HG03342 (cell line): Measurements from ENCODE around the gene SHISA4.

ENCODE experiments used
- ATAC-seq: cut with Tn5 transposase; IDR thresholded peaks from one replicate; pipeline ENCODE4 v1.9.1; 2021; ENCODE audit warnings: mild to moderate bottlenecking, moderate library complexity; ENCODE audit not compliant: unreplicated experiment

The SHISA4 gene

GRCh38 chr1:201880928-201881571 lies 7.6 kb upstream of the SHISA4 start:
- no peak for ATAC-seq

DNA sequence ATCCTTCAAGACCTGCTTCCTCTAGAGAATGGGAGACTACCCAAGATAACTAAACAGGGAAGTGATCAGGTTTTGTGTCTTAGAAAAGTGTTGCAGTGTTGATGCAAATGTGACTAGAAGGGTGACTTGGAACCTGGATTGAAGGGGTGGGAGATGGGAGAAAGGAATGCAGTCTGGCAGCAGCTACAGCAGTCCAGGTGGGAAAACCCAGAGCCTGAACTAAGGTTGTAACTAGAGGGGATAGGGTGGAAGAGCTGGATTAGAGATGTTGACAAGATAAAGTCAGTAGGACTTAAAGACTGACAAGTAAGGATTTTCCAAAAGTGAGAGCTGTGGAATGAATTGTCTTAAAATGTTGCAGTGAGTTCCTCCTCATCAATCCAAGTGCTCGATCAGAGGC lies 7.1 kb upstream of the SHISA4 start:
- ATAC-seq, result no peak

DNA sequence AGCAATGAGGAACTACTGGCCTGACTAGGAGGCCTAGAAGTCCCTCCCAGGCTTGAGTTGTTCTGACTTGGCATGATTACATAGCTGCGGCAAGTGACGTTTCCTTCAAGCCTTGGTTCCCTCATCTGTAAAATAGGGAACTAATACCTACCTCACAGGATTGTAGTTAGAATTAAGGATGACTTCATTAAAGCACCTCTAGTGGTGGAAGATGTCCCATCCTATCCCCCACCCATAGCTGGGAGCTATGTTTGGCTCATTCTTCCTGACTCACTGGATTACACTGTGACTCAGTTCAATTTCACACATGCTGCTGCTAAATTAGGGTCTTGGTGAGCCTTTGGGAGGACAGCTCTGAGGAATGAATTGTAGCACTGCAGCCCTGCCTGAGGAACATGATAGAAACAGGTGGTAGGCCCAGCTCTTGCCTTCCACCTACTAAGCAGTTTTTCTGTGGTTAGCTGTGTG lies 6.0 kb upstream of the SHISA4 start:
- peak; percentile 62 for ATAC-seq

DNA sequence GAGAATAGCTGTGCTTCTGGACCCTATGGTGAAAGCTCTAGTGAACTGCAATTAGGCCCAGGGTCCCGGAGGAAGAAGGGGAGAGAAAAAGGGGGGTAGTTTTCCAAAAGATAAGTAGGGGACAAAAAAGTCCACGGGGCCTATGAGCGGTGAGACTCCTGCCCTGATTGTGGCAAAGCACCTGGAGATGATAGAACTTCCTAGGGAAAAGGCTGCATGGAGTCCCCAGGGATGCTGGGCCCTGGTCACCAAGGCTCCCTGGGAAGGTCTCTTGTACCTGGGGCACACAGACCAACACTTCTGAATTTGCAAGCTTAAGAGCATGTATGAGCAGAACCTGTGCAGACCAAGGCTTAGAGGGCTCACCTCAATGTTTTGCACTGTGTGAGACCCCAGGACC lies 5.4 kb upstream of the SHISA4 start:
- no peak for ATAC-seq

DNA sequence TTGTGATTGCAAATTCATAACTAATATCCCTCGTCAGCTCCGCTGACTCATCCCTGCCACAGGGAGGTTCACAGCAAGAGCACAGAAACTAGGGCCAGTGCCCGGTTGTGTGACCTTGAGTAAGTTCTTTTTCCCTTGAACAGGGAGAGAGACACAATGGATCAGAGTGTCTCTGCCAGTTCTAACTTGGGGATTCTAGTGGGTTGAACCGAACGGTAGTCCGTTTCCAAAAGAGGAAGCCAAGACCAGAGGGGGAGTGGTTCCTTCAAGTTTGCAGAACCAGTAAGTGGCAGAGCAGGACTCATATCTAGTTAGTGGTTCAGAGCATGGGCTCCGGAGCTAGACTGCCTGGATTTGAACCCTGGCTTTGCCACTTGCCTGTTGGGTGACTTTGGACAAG lies 4.9 kb upstream of the SHISA4 start:
- ATAC-seq, result no peak

DNA sequence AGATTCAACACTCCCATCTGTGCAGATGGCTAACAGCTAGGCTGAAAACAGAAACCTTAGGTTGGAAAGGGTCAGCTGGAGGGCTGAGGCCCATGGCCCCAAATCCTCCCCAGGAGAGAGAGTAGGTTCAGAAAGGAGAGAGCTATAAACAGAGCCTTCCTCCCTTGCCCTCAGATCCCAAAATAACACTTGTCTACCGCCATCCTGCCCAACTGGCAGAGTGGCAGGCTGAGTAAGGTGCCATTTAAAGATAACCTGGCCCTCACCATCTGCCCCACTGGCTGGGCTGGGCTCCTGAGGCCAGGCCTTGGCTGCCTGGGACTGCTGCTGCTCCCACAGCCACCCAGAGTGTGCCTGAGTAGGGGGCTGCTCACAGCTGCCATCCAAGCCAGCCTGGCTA lies 4.3 kb upstream of the SHISA4 start:
- no peak for ATAC-seq

DNA sequence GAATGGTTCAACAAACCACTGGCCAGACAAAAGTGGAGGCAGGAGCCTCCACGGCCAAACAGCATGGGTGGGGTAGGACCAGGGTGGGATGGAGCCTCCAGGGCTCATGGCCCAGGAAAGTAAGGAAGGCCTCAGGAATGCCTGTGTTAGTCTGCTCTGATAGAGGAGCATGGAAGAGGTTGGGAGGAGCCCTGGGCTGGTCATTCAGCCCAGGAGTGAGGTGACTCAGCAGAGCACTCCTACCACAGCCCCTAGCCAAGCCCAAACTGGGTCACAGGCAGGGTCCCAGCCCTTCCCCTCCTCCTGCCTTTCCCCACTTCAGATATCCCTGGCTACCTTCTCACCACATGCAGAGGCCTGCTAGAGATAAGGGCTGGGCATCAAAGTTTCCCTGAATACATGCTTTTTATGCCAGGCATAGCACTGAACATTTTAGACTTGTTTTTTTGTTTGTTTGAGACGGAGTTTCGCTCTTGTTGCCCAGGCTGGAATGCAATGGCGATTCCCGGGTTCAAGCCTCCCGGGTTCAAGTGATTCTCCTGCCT lies 3.1 kb upstream of the SHISA4 start:
- ATAC-seq, result no peak

DNA sequence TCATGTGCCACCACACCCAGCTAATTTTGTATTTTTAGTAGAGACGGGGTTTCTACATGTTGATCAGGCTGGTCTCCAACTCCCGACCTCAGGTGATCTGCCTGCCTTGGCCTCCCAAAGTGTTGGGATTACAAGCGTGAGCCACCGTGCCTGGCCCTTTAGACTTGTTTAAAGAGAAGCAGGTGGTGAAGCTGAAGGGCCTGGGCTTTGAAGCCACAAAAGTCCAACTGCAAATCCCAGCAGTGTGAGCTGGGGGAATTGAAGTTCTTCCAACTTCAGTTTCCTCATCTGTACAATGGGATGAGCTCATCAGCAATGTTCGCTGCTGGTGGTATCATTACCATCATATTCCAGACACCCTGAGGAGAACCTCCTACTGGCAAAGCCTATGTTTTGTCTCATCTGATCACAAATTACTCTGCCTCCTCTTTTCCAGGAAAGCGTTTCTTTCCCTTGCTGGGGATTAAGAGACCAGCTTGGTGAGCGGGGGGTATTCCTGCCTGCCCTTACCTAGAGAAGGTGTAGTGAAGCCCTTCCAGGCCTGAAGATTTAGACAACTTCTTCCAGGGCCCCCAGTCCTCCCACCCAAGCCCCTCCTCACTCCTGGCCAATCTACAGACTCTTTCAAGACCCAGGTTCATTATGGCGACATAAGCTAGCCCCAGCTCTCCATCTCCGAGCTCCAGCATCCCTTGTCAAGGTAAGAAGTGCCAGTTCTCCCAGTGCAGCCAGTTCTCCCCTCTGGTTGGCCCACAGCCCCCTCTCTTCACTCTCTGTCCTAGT lies 2.4 kb upstream of the SHISA4 start:
- no peak for ATAC-seq

DNA sequence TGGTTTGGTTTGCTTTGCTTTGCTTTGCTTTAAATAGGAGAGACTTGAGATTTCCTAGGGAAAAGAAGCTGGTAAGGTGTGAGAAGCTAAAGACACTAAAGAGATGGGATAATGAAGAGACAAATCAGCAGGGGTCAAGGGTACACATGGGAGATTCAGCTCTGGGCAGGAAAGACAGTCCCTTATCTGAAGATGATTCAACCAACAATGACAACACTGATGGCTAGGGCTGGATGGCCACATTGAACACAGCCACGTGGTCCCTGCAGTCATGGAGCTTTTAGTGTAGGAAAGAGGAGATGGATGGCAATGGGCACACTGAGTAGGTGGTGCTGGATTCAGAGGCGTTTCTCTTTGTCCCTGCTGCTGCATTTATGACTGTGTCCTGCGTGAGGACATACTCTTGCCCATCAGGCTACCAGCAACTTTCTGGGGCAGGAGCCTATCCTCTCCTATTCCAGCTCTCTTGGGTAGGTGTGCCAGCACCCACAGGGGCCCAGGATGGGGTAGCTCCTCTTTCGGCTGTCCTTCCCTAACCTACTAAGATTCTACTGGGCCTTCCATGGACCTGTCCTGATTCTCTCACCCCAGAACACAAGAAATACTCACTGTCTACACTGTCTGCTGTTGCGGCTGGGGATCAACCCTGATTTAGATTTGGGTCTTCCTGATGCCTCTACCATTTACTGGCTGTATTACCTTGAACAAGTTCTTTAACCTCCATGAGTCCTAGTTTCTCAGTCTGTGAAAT lies 1.4 kb upstream of the SHISA4 start:
- ATAC-seq, result no peak

- no peak for ATAC-seq
Observed at GRCh38 chr1:201889090-201889968, 631 bp downstream of the SHISA4 start.

DNA sequence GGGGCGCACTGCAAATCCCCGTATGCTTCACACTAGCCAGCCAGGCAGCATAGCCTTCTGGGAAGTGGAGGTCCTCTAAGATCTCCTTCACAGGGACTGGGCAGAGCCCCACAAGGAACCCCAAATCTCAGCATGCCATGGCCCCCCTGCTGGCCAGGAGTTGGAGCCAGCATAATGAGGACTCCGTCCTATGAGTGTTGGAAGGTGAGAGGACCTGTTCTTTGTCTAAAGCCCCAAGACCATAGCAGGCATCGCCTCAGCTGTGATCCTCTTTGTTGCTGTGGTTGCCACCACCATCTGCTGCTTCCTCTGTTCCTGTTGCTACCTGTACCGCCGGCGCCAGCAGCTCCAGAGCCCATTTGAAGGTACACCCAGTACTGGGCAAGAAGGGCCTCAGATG lies 1.5 kb downstream of the SHISA4 start:
- no peak for ATAC-seq

GRCh38 chr1:201890806-201891450 lies 2.2 kb downstream of the SHISA4 start:
- ATAC-seq, result no peak

DNA sequence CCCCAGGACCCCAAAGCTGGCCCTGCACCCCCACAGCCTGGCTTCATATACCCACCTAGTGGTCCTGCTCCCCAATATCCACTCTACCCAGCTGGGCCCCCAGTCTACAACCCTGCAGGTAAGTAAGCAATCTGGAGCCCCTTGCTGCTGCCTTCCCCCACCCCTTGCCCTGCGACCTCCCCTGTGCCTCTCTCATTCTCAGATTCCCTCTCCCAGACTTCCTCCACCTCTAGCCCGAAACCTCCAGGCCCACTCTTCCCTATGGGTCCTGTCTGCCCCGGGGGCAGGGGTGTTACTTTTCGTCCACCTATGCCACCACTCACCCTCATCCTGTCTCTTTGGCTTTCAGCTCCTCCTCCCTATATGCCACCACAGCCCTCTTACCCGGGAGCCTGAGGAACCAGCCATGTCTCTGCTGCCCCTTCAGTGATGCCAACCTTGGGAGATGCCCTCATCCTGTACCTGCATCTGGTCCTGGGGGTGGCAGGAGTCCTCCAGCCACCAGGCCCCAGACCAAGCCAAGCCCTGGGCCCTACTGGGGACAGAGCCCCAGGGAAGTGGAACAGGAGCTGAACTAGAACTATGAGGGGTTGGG lies 2.9 kb downstream of the SHISA4 start:
- no peak for ATAC-seq

DNA sequence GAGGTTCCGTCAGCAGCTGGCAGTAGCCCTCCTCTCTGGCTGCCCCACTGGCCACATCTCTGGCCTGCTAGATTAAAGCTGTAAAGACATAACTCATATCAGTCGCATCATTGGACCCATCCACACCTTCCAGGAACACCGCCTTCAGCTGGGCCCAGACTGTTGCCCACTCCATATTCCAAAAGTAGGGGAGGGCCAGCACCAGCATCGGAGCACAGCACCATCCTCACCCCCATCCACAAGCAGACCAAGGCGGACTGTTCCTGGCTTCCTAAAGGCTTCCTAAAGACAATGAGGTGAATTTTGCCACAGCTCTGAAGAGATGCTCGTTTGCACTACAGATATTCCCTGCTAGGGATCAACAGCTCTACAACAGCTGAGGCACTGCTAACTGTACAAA lies 3.5 kb downstream of the SHISA4 start:
- ATAC-seq, result no peak

GRCh38 chr1:201893431-201893830 lies 4.7 kb downstream of the SHISA4 start:
- ATAC-seq, result no peak

GRCh38 chr1:201894343-201895119 lies 5.8 kb downstream of the SHISA4 start:
- ATAC-seq, result no peak

- ATAC-seq, result no peak
Observed at GRCh38 chr1:201895120-201895665, 6.5 kb downstream of the SHISA4 start.

DNA sequence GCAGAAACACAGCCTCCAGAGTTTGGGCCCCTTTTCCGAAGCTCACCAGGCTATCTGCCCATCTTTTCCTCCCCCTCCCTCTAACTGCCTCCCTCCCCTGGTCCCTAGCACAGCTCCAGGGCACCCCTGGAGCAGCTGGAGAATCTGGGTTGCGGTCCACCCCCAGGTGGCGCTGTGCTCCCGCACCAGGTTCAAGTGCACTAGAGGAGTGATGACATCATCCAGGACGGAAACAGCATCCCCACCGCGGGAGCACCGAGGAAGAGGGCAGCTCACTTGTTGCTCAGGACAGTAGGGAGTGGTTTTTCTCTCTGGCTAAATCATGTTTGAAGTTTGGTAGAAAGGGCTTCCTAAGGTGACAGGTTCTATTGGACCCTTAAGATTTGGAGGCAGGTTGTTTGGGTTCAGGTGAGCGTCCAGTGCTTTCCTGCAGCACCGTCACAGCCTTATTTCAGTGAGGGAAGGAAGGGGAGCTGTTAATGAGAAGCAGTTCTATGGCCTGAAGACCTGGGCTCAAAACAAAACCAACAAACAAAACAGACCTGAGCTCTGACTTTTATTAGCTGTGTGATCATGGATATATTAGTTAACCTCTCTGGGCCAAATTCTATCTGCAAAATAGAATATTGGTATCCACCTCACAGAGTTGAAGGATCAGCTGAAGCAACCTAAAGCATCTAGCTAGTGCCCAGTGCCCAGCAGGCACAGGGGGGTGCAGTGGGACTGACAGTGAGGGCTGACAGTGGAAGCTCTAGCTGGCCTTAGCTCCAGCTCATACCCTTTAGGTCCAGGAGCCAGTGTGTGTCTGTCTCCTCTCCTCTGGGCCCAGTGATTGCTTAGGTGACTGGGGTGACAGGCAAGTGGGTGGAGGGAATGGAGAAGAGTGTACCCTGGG lies 7.5 kb downstream of the SHISA4 start:
- ATAC-seq, result peak; percentile 85
